Measurements from ENCODE around the gene LCE2A. TPM values are rescaled to one million over a fixed set of nuclear protein-coding genes. Genes with fewer than 3 reads are reported as not detected.
A peak's percentile ranks its signal among the peaks of the same experiment; 100 is the strongest.
"Not testable (repeated sequence)": the region's sequence is repeated elsewhere in the genome, so short reads cannot be mapped to it uniquely, and the experiment has no call there.

Gene LCE2A
- total and polyA plus RNA-seq, 3 experiments from 2014 or later = not detected

- Histone ChIP-seq H3K27me3 (ENCODE audit: insufficient read depth, low read length, poor library complexity, severe bottlenecking) (no peaks in the 10 kb centered on the region), H3K4me3 (ENCODE audit: low read length) (no peak overlapping the region), H3K9me3 (ENCODE audit: low read length) (no peaks in the 10 kb centered on the region), H3K27ac (ENCODE audit: low read depth, low read length) (no peak overlapping the region), H3K36me3 (ENCODE audit: insufficient read depth, low read length) (no peaks in the 10 kb centered on the region), H3K4me1 (ENCODE audit: insufficient read depth, low read length) (no peaks in the 10 kb centered on the region)
- H3K4me3 Mint-ChIP-seq = no peak overlapping the region
- POLR2A ChIA-PET = no interaction called here
- H3K27me3 Mint-ChIP-seq = peaks cover 6 to 25% of the 10 kb centered on the region in 2 donors
- H3K27ac Mint-ChIP-seq = no peak overlapping the region
- CTCF ChIA-PET = no interaction called here
- no peak for DNase-seq
- H3K4me1 Mint-ChIP-seq = no peaks in the 10 kb centered on the region
- H3K9me3 Mint-ChIP-seq = no peaks in the 10 kb centered on the region
- H3K36me3 Mint-ChIP-seq = no peaks in the 10 kb centered on the region
Measured at GRCh38 chr1:152673016-152673415, 25.1 kb upstream of the LCE2A start.

DNA sequence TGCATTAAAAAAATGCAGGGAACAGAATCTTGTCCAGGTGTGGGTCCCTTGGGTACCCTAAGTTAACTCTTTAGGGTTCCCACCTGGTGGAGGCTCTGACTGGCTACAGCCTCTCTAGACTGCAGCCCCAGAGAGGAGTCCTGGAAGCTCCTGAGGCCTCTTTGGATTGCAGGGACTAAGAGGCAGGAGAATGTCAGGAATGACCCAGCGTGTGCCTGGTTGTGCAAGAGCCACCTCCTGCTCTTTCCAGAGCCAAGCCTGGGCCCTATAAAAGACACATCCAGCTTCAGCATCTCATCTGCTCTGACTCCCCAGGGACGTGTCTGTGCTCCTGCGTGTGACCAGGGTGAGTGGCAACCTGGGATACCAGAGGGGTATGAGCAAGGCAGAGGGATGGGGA is 23.2 kb upstream of the LCE2A start, which contains the start of gene LCE2C:
LCE2C (plus strand) TSS at position 297 of the 400 bp plus-strand sequence. CDS start 737 bp downstream, outside the sequence.
- not testable (repeated sequence) for H3K27ac ChIP-seq (ENCODE audit: low read depth, low read length)

DNA sequence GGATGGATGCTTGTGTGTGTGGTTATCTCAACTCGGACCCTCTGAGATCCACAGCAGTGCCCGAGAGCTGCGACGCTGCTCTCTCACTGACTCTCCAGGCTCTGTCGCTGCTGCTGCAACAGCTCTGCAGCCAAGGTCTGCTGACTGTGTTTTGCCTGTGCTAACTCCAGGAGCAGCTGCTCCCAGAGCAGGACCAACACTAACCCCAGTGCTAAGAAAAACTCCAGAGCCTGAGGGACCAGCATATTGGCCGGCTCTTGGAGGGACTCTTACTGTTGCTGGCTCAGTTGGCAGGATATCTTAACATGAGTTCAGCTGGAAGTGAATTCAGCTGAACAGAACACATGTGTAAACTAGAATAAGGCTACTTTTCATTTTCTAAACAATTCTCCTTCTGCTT is 18.7 kb upstream of the LCE2A start:
- Histone ChIP-seq H3K4me3 (ENCODE audit: low read length) (no peak overlapping the region), H3K4me1 (ENCODE audit: insufficient read depth, low read length) (no peaks in the 10 kb centered on the region), H3K36me3 (ENCODE audit: insufficient read depth, low read length) (no peaks in the 10 kb centered on the region), H3K9me3 (ENCODE audit: low read length) (no peaks in the 10 kb centered on the region), H3K27ac (ENCODE audit: low read depth, low read length) (no peak overlapping the region), H3K27me3 (ENCODE audit: insufficient read depth, low read length, poor library complexity, severe bottlenecking) (no peaks in the 10 kb centered on the region)
- no peak for DNase-seq
- ChIA-PET CTCF (no interaction called here), POLR2A (no interaction called here)
- no peaks in the 10 kb centered on the region for H3K36me3 Mint-ChIP-seq
- no peak overlapping the region for H3K4me3 Mint-ChIP-seq
- H3K27ac Mint-ChIP-seq = no peak overlapping the region
- peaks cover 21 to 47% of the 10 kb centered on the region in 2 donors for H3K27me3 Mint-ChIP-seq
- no peaks in the 10 kb centered on the region for H3K4me1 Mint-ChIP-seq
- H3K9me3 Mint-ChIP-seq = no peaks in the 10 kb centered on the region

More for the DNA sequence above, 23.2 kb upstream of the LCE2A start, which contains the start of gene LCE2C:
- H3K36me3 ChIP-seq (ENCODE audit: insufficient read depth, low read length); H3K27me3 ChIP-seq (ENCODE audit: insufficient read depth, low read length, poor library complexity, severe bottlenecking); H3K4me3 ChIP-seq (ENCODE audit: low read length); H3K4me1 ChIP-seq (ENCODE audit: insufficient read depth, low read length); H3K4me1 Mint-ChIP-seq; H3K36me3 Mint-ChIP-seq; H3K4me3 Mint-ChIP-seq; H3K9me3 ChIP-seq (ENCODE audit: low read length); POLR2A ChIA-PET; H3K9me3 Mint-ChIP-seq; CTCF ChIA-PET; DNase-seq: not testable (repeated sequence)
- peak within 1 kb of the TSS in 1 of 8 donors; percentile 21 for H3K27ac Mint-ChIP-seq
- peaks cover 7 to 37% of the 10 kb centered on the region in 2 donors for H3K27me3 Mint-ChIP-seq

DNA sequence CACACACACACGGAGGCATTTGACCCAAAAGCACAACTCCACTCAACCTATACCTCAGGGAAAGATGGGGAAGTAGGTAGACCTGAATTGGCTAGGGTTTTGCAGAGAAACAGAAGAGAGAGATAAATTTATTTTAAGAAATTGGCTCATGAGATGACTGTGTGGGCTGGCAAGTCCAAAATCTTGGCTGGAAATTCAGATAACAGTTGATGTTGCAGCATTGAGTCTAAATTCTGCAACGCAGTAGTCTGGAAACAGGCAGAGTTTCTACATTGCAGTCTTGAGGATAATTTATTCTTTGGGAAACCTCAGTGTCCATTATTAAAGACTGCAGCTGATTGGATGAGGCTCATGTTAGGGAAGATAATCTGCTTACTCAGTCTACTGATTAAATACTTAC is 16.5 kb upstream of the LCE2A start:
- Histone ChIP-seq H3K27me3 (ENCODE audit: insufficient read depth, low read length, poor library complexity, severe bottlenecking) (peaks cover 3% of the 10 kb centered on the region), H3K4me3 (ENCODE audit: low read length) (no peak overlapping the region), H3K9me3 (ENCODE audit: low read length) (no peaks in the 10 kb centered on the region), H3K4me1 (ENCODE audit: insufficient read depth, low read length) (no peaks in the 10 kb centered on the region), H3K27ac (ENCODE audit: low read depth, low read length) (no peak overlapping the region), H3K36me3 (ENCODE audit: insufficient read depth, low read length) (no peaks in the 10 kb centered on the region)
- Mint-ChIP-seq H3K4me1 (no peaks in the 10 kb centered on the region), H3K36me3 (no peaks in the 10 kb centered on the region), H3K27ac (no peak overlapping the region), H3K4me3 (no peak overlapping the region), H3K9me3 (no peaks in the 10 kb centered on the region), H3K27me3 (peaks cover 21 to 44% of the 10 kb centered on the region in 2 donors)
- ChIA-PET POLR2A (no interaction called here), CTCF (no interaction called here)
- DNase-seq = no peak

DNA sequence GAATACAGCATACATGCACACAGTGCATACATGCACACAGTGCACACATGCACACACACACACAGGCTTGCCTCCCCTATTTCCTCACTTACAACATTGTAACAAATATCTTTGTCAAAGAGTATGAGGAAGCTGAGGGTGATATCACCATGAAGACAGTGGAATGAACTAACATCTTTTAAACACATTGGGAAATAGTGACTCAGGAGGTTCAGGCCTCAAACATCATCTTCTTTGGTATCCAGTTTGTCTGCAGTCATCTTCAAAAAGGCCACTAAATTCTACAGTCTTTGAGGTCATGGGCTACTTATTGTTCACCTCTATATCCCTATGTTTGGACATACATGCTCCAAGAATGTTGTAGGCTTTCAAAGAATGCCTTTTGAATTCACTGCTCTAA is 14.3 kb upstream of the LCE2A start:
- CTCF ChIA-PET = no interaction called here
- peaks cover 21 to 36% of the 10 kb centered on the region in 2 donors for H3K27me3 Mint-ChIP-seq
- no peak overlapping the region for H3K27ac ChIP-seq (ENCODE audit: low read depth, low read length)
- H3K36me3 Mint-ChIP-seq = no peaks in the 10 kb centered on the region
- no peaks in the 10 kb centered on the region for H3K4me1 Mint-ChIP-seq
- H3K9me3 ChIP-seq (ENCODE audit: low read length) = no peaks in the 10 kb centered on the region
- H3K27me3 ChIP-seq (ENCODE audit: insufficient read depth, low read length, poor library complexity, severe bottlenecking) = peaks cover 3% of the 10 kb centered on the region
- POLR2A ChIA-PET = no interaction called here
- H3K27ac Mint-ChIP-seq = no peak overlapping the region
- H3K9me3 Mint-ChIP-seq = no peaks in the 10 kb centered on the region
- no peak overlapping the region for H3K4me3 ChIP-seq (ENCODE audit: low read length)
- H3K4me3 Mint-ChIP-seq = no peak overlapping the region
- H3K4me1 ChIP-seq (ENCODE audit: insufficient read depth, low read length) = no peaks in the 10 kb centered on the region
- no peaks in the 10 kb centered on the region for H3K36me3 ChIP-seq (ENCODE audit: insufficient read depth, low read length)
- DNase-seq = no peak

DNA sequence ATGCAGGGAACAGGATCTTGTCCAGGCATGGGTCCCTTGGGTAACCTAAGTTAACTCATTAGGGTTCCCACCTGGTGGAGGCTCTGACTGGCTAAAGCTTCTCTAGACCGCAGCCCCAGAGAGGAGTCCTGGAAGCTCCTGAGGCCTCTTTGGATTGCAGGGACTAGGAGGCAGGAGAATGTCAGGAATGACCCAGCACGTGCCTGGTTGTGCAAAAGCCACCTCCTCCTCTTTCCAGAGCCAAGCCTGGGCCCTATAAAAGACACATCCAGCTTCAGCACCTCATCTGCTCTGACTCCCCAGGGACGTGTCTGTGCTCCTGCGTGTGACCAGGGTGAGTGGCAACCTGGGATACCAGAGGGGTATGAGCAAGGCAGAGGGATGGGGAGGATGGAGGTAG is 12.3 kb upstream of the LCE2A start, which contains the start of gene LCE2B:
LCE2B (plus strand) TSS at position 301 of the 400 bp plus-strand sequence. CDS start 721 bp downstream, outside the sequence.
- H3K4me3 ChIP-seq (ENCODE audit: low read length); H3K27me3 ChIP-seq (ENCODE audit: insufficient read depth, low read length, poor library complexity, severe bottlenecking); H3K27ac Mint-ChIP-seq; H3K4me1 Mint-ChIP-seq; DNase-seq; H3K4me1 ChIP-seq (ENCODE audit: insufficient read depth, low read length); CTCF ChIA-PET; H3K36me3 Mint-ChIP-seq; POLR2A ChIA-PET; H3K9me3 ChIP-seq (ENCODE audit: low read length); H3K9me3 Mint-ChIP-seq; H3K27ac ChIP-seq (ENCODE audit: low read depth, low read length); H3K36me3 ChIP-seq (ENCODE audit: insufficient read depth, low read length); H3K4me3 Mint-ChIP-seq: not testable (repeated sequence)
- peaks cover 20 to 44% of the 10 kb centered on the region in 2 donors for H3K27me3 Mint-ChIP-seq

GRCh38 chr1:152699746-152700145 is 1.6 kb downstream of the LCE2A start:
- no peaks in the 10 kb centered on the region for H3K36me3 ChIP-seq (ENCODE audit: insufficient read depth, low read length)
- ChIA-PET POLR2A (no interaction called here), CTCF (no interaction called here)
- H3K9me3 ChIP-seq (ENCODE audit: low read length) = no peaks in the 10 kb centered on the region
- H3K4me3 Mint-ChIP-seq = no peak overlapping the region
- H3K4me1 ChIP-seq (ENCODE audit: insufficient read depth, low read length) = no peaks in the 10 kb centered on the region
- peaks cover 0 to 2% (median 0%) of the 10 kb centered on the region in 3 donors for H3K36me3 Mint-ChIP-seq
- peaks cover 0 to 4% (median 0%) of the 10 kb centered on the region in 5 donors for H3K9me3 Mint-ChIP-seq
- no peak overlapping the region for H3K4me3 ChIP-seq (ENCODE audit: low read length)
- H3K27me3 Mint-ChIP-seq = peaks cover 6 to 7% of the 10 kb centered on the region in 2 donors
- no peaks in the 10 kb centered on the region for H3K27me3 ChIP-seq (ENCODE audit: insufficient read depth, low read length, poor library complexity, severe bottlenecking)
- no peak for DNase-seq
- H3K27ac Mint-ChIP-seq = no peak overlapping the region
- H3K27ac ChIP-seq (ENCODE audit: low read depth, low read length) = no peak overlapping the region
- H3K4me1 Mint-ChIP-seq = no peaks in the 10 kb centered on the region

DNA sequence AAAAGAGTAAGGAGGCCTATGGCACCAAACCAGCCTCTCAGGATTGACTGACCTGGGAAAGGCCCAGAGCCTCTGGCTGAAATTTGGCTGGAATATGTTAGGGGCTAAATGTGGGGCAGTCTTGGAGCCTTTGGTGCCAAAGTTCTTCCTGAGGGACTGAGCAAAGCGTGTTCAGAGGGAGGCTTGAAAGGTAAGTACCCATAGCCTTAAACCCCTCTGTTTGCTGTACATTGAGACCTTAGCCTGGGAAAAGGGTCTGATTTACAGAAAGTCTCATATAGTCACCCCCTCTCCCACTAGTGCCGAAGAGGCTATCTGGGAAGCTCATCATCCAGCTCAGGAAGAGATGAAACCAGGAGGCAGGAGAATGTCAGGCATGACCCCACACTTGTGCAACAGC is 9.7 kb downstream of the LCE2A start, which contains the start of gene LCE4A:
LCE4A (plus strand) TSS at position 301 of the 400 bp plus-strand sequence. CDS start 916 bp downstream, outside the sequence.
- no peaks in the 10 kb centered on the region for H3K27me3 ChIP-seq (ENCODE audit: insufficient read depth, low read length, poor library complexity, severe bottlenecking)
- Mint-ChIP-seq H3K36me3 (peaks cover 0 to 2% (median 0%) of the 10 kb centered on the region in 3 donors), H3K27ac (no peak within 1 kb of the TSS), H3K4me3 (no peak within 1 kb of the TSS), H3K9me3 (peaks cover 0 to 4% (median 2%) of the 10 kb centered on the region in 5 donors), H3K27me3 (peaks cover 10 to 45% of the 10 kb centered on the region in 2 donors), H3K4me1 (no peaks in the 10 kb centered on the region)
- no peak for DNase-seq
- H3K4me3 ChIP-seq (ENCODE audit: low read length) = no peak within 1 kb of the TSS
- H3K27ac ChIP-seq (ENCODE audit: low read depth, low read length) = no peak within 1 kb of the TSS
- POLR2A ChIA-PET = no interaction called here
- CTCF ChIA-PET = no interaction called here
- H3K4me1 ChIP-seq (ENCODE audit: insufficient read depth, low read length) = no peaks in the 10 kb centered on the region
- H3K36me3 ChIP-seq (ENCODE audit: insufficient read depth, low read length) = no peaks in the 10 kb centered on the region
- no peaks in the 10 kb centered on the region for H3K9me3 ChIP-seq (ENCODE audit: low read length)

- no peak overlapping the region for H3K4me3 Mint-ChIP-seq
- no peak for DNase-seq
- ChIA-PET POLR2A (no interaction called here), CTCF (no interaction called here)
- no peaks in the 10 kb centered on the region for H3K9me3 Mint-ChIP-seq
- Histone ChIP-seq H3K27me3 (ENCODE audit: insufficient read depth, low read length, poor library complexity, severe bottlenecking) (no peaks in the 10 kb centered on the region), H3K9me3 (ENCODE audit: low read length) (no peaks in the 10 kb centered on the region), H3K27ac (ENCODE audit: low read depth, low read length) (no peak overlapping the region), H3K4me1 (ENCODE audit: insufficient read depth, low read length) (no peaks in the 10 kb centered on the region), H3K36me3 (ENCODE audit: insufficient read depth, low read length) (no peaks in the 10 kb centered on the region), H3K4me3 (ENCODE audit: low read length) (no peak overlapping the region)
- no peaks in the 10 kb centered on the region for H3K36me3 Mint-ChIP-seq
- H3K27ac Mint-ChIP-seq = no peak overlapping the region
- no peaks in the 10 kb centered on the region for H3K4me1 Mint-ChIP-seq
- H3K27me3 Mint-ChIP-seq = peaks cover 8 to 10% of the 10 kb centered on the region in 2 donors
Measured at GRCh38 chr1:152718238-152718637, 20.1 kb downstream of the LCE2A start.

Data from CD8-positive, alpha-beta memory T cell (primary cell).